Nucleus accumbens (tissue), 56 donors: Measurements from ENCODE around the gene ZNF8.
"Not testable (repeated sequence)": the region's sequence is repeated elsewhere in the genome, so short reads cannot be mapped to it uniquely, and the experiment has no call there.

Experiments
- DNase-seq, 56 donors: peaks; one replicate each; lab custom pipeline; 2025; lab: John Stamatoyannopoulos, UW

The ZNF8 gene

DNA sequence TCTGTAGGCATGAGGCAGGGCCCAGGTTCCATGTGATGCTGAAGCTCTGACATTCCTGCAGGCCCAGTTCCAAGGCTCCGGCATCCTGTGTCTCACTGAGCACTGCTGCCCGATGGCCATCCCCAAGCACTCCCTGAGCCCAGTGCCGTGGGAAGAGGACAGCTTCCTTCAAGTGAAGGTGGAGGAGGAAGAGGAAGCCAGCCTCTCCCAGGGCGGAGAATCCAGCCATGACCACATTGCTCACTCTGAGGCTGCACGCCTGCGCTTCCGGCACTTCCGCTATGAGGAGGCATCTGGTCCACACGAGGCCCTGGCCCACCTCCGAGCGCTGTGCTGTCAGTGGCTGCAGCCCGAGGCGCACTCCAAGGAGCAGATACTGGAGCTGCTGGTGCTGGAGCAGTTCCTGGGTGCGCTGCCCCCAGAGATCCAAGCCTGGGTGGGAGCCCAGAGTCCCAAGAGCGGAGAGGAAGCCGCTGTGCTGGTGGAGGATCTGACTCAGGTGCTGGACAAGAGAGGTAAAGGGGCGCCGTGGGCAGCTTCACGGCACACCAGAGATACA is 56.0 kb downstream of the ZNF8 start:
- no peak for DNase-seq

GRCh38 chr19:58335630-58336029 is 56.9 kb downstream of the ZNF8 start:
- DNase-seq, result no peak

DNA sequence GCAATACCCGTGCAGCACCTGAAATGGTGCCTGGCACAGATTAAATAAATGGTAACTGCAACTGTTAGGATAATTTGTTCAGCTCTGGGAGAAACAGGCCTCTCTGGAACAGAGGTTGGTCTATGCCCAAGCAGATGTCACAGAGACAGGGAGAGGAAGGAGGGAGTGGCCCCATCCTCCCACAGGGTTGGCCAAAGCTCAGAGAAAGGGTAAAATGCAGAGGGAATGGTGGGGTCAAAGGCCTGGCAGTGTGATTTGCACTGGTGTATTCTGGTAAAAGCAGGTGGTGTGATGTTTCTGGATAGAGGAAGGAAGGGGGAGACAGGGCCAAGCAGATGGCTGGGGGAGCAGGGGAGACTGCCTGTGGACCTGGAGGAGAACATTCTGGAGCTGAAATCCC is 57.5 kb downstream of the ZNF8 start:
- no peak for DNase-seq

DNA sequence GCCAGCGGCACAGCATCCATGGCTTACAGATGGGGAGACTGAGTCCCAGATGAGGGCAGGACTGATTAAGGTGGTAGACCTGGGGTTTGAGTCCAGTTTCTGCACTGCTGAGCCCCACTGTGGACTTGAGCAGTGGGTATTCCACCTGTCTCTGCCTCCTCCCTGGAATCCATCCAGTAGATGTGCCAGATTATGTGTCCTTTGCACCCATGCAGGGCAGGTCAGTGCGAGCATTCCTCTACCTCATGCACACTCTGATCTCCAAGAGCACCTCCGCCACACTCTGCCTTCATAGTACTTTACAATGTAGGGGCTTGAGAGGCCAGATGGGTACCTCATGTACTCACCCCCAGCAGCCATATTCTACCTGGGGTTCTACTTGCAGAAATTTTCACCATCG is 58.1 kb downstream of the ZNF8 start:
- DNase-seq, result no peak

GRCh38 chr19:58338336-58338735 is 59.6 kb downstream of the ZNF8 start:
- DNase-seq, result no peak

DNA sequence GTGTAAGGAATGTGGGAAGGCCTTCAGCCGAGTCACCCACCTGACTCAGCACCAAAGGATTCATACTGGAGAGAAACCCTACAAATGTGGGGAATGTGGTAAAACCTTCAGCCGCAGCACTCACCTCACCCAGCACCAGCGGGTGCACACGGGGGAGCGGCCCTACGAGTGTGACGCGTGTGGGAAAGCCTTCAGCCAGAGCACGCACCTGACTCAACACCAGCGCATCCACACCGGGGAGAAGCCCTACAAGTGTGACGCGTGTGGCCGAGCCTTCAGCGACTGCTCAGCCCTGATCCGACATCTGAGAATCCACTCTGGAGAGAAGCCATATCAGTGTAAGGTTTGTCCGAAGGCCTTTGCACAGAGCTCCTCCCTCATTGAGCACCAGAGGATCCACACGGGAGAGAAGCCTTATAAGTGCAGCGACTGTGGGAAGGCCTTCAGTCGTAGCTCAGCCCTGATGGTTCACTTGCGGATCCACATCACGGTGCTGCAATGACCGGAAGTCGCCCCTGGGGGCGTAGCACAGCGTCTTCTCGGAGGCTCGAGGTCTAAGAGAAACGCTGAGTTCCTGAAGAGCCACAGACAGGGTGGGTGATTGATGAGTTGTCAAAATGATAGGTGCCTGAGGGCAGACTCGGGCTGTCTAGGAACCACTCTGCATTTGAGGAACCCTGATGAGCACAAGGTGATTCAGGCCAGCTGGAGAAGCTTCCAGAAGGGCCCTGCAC is 60.2 kb downstream of the ZNF8 start:
- DNase-seq, result no peak

GRCh38 chr19:58345558-58345957 is 66.8 kb downstream of the ZNF8 start:
- DNase-seq, result no peak

GRCh38 chr19:58346961-58347929 is 68.5 kb downstream of the ZNF8 start:
- peak in 54 of 56 donors; percentile 12 to 87 (median 68) for DNase-seq

DNA sequence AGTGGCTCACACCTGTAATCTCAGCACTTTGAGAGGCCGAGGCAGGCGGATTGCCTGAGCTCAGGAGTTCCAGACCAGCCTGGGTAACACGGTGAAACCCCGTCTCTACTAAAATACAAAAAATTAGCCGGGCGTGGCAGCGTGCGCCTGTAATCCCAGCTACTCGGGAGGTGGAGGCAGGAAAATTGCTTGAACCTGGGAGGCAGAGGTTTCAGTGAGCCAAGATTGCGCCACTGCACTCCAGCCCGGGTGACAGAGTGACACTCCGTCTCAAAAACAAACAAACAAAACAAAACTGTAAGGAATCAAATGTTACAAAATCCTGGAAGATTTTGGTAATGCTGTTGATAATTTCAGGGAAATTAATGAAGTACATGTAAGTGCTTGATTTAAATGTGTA is 69.3 kb downstream of the ZNF8 start:
- DNase-seq, result not testable (repeated sequence)

DNA sequence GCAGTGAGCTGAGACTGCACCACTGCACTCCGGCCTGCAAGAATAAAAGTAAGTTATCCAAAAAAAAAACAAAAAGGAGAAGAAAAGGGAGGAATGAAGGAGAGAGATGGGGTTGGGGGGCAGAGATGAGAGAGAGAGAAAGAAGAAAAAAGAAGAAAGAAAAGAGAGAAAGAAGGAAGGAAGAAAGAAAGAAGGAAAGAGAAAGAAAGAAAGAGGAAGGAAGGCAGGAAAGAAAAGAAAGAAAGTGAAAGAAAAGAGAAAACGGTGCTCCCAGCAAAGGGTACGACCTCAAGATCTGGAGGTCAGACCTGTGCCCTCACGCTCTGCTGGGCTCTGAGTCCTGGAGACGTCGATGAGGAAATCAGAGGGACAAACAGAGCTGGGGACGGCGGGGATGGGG is 70.8 kb downstream of the ZNF8 start:
- DNase-seq, result no peak

- DNase-seq, result no peak
Measured at GRCh38 chr19:58350001-58350861, 71.5 kb downstream of the ZNF8 start.

GRCh38 chr19:58350871-58351557 is 72.3 kb downstream of the ZNF8 start:
- DNase-seq, result no peak

DNA sequence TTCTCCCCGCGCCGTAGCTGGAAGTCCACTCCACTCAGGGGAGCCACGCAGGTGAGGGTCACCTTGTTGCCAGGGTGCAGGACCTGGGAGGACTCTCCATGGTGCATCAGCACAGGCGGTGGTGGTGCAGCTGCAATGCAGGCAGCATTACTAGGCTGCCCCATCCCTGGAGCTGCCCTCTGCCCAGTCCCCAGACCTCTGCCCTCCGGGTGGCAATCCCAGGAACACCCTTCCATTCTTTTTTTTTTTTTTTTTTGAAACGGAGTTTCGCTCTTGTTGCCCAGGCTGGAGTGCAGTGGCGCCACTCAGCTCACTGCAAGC is 72.8 kb downstream of the ZNF8 start:
- no peak for DNase-seq

GRCh38 chr19:58351990-58352755 is 73.4 kb downstream of the ZNF8 start:
- no peak for DNase-seq
